ENCODE results near the gene OGFOD3.
A peak's percentile ranks its signal among the peaks of the same experiment; 100 is the strongest.
"Not testable (repeated sequence)": the region's sequence is repeated elsewhere in the genome, so short reads cannot be mapped to it uniquely, and the experiment has no call there.

OGFOD3 gene

GRCh38 chr17:82359451-82360074 is 58.8 kb downstream of the OGFOD3 start:
- not testable (repeated sequence) for DNase-seq (ENCODE audit: extremely low read depth in 1 of 2, low read depth in 1 of 2)

- DNase-seq (ENCODE audit: extremely low read depth in 1 of 2, low read depth in 1 of 2), result no peak
These were observed 59.7 kb downstream of the OGFOD3 start, which contains the start of gene TEX19 for GRCh38 chr17:82358465-82359350. Gene TEX19 (plus strand): TSS chr17:82359247. CDS start chr17:82362151, 2,904 bp downstream.

- no peak for DNase-seq (ENCODE audit: extremely low read depth in 1 of 2, low read depth in 1 of 2)
These were observed 61.0 kb downstream of the OGFOD3 start for GRCh38 chr17:82357394-82357793.

- no peak for DNase-seq (ENCODE audit: extremely low read depth in 1 of 2, low read depth in 1 of 2)
These were observed 61.5 kb downstream of the OGFOD3 start for GRCh38 chr17:82356845-82357355.

GRCh38 chr17:82355770-82356427 is 62.5 kb downstream of the OGFOD3 start:
- no peak for DNase-seq (ENCODE audit: extremely low read depth in 1 of 2, low read depth in 1 of 2)

GRCh38 chr17:82354804-82355308 is 63.5 kb downstream of the OGFOD3 start:
- no peak for DNase-seq (ENCODE audit: extremely low read depth in 1 of 2, low read depth in 1 of 2)

- DNase-seq (ENCODE audit: extremely low read depth in 1 of 2, low read depth in 1 of 2), result no peak
These were observed 64.9 kb downstream of the OGFOD3 start for GRCh38 chr17:82353484-82353883.

- peak; percentile 45 to 61 for DNase-seq (ENCODE audit: extremely low read depth in 1 of 2, low read depth in 1 of 2)
These were observed 66.5 kb downstream of the OGFOD3 start for GRCh38 chr17:82351713-82352488.

GRCh38 chr17:82351254-82351712 is 67.1 kb downstream of the OGFOD3 start:
- DNase-seq (ENCODE audit: extremely low read depth in 1 of 2, low read depth in 1 of 2), result no peak

- DNase-seq (ENCODE audit: extremely low read depth in 1 of 2, low read depth in 1 of 2), result peak in 1 of 2 donors; percentile 36
These were observed 68.0 kb downstream of the OGFOD3 start for GRCh38 chr17:82350182-82351030.

- no peak for DNase-seq (ENCODE audit: extremely low read depth in 1 of 2, low read depth in 1 of 2)
These were observed 69.1 kb downstream of the OGFOD3 start for GRCh38 chr17:82349287-82349701.

- DNase-seq (ENCODE audit: extremely low read depth in 1 of 2, low read depth in 1 of 2), result no peak
These were observed 69.5 kb downstream of the OGFOD3 start for GRCh38 chr17:82348866-82349265.

GRCh38 chr17:82348434-82348833 is 70.0 kb downstream of the OGFOD3 start:
- no peak for DNase-seq (ENCODE audit: extremely low read depth in 1 of 2, low read depth in 1 of 2)

GRCh38 chr17:82347994-82348393 is 70.4 kb downstream of the OGFOD3 start:
- not testable (repeated sequence) for DNase-seq (ENCODE audit: extremely low read depth in 1 of 2, low read depth in 1 of 2)

- DNase-seq (ENCODE audit: extremely low read depth in 1 of 2, low read depth in 1 of 2), result no peak
These were observed 71.8 kb downstream of the OGFOD3 start for GRCh38 chr17:82346342-82347300.

- DNase-seq (ENCODE audit: extremely low read depth in 1 of 2, low read depth in 1 of 2), result no peak
These were observed 73.0 kb downstream of the OGFOD3 start for GRCh38 chr17:82345151-82345976.

GRCh38 chr17:82344175-82344907 is 74.0 kb downstream of the OGFOD3 start:
- DNase-seq (ENCODE audit: extremely low read depth in 1 of 2, low read depth in 1 of 2), result no peak
